Stomach (tissue), 4 donors: Measurements from ENCODE around the gene C10orf105.

Source experiments
- CTCF ChIP-seq, 7 experiments: fragments of 450-650 bp in 4 of 7; fragments of 200-600 bp in 3 of 7; sonication (generic) in 3 of 7; IDR thresholded peaks; one replicate each; pipeline ENCODE4 v1.5.1; 2016 to 2019; ENCODE audit warnings: antibody characterized with exemption in 7 of 7, control low read depth in 2 of 7, mild to moderate bottlenecking in 1 of 7
- POLR2A ChIP-seq, 4 donors: fragments of 450-650 bp; IDR thresholded peaks; one replicate each; pipeline ENCODE4 v1.6.1; 2016; ENCODE audit warnings: antibody characterized with exemption in 4 of 4, control low read depth in 2 of 4, mild to moderate bottlenecking in 1 of 4, moderate library complexity in 1 of 4

GRCh38 chr10:71685554-71686232 is 33.9 kb downstream of the C10orf105 start:
- no peak for TF ChIP-seq CTCF (IDR thresholded peaks at IDR 0.05)
- no peak for TF ChIP-seq POLR2A (IDR thresholded peaks at IDR 0.05)
